PC-3 (cell line): ENCODE results near the gene TNFAIP8. TPM values are rescaled to one million over a fixed set of nuclear protein-coding genes. Genes with fewer than 3 reads are reported as not detected.
A peak's percentile ranks its signal among the peaks of the same experiment; 100 is the strongest.

Experiments
- ATAC-seq: fragments of 200-7000 bp; cut with Tn5 transposase; 2 replicates; pipeline ENCODE4 v1.9.1; 2020; ENCODE audit warnings: mild to moderate bottlenecking, moderate library complexity
- BruUV-seq: library from RNA; stranded (reverse); fragments of 400-500 nt; replicated peaks from 2 replicates; lab custom pipeline; 2021; lab: Mats Ljungman, UMichigan
- CTCF ChIA-PET: fragments of 300-600 bp; sonication (Branson Sonifier 250); formaldehyde crosslinking; loops from one replicate; lab custom pipeline; 2022; ENCODE audit warnings: antibody characterized with exemption; lab: Charles Lee
- POLR2A ChIA-PET: fragments of 300-600 bp; sonication (Branson Sonifier 250); formaldehyde crosslinking; loops from one replicate; lab custom pipeline; 2022; ENCODE audit warnings: antibody characterized with exemption; ENCODE audit not compliant: unreplicated experiment; lab: Charles Lee
- DNase-seq: peaks from one replicate; pipeline ENCODE4 v3.0.0-alpha.2; 2015
- H2AFZ ChIP-seq: fragments of 300-600 bp; sonication (generic); 2 replicates; pipeline ENCODE4 v1.6.0; 2016; ENCODE audit warnings: antibody characterized with exemption, low read length
- H3F3A ChIP-seq: fragments of 300-600 bp; sonication (generic); one replicate; pipeline ENCODE4 v1.6.0; 2017; ENCODE audit warnings: antibody characterized with exemption, low read length, control low read depth, mild to moderate bottlenecking; ENCODE audit not compliant: unreplicated experiment
- H3K27ac ChIP-seq: fragments of 300-600 bp; sonication (generic); 2 replicates; pipeline ENCODE4 v1.5.1; 2016; ENCODE audit warnings: mild to moderate bottlenecking, low read length
- H3K27me3 ChIP-seq: fragments of 300-600 bp; sonication (generic); 2 replicates; pipeline ENCODE4 v1.6.1; 2016; ENCODE audit warnings: low read length, mixed read lengths
- H3K36me3 ChIP-seq: fragments of 300-600 bp; sonication (generic); 2 replicates; pipeline ENCODE4 v1.6.1; 2016; ENCODE audit warnings: low read depth, mixed run types, low read length, mixed read lengths
- H3K4me1 ChIP-seq: fragments of 300-600 bp; sonication (generic); 2 replicates; pipeline ENCODE4 v1.5.1; 2016; ENCODE audit warnings: low read length; ENCODE audit not compliant: insufficient read depth
- H3K4me2 ChIP-seq: fragments of 300-600 bp; sonication (generic); 2 replicates; pipeline ENCODE4 v1.6.0; 2016; ENCODE audit warnings: low read length
- H3K4me3 ChIP-seq: fragments of 300-600 bp; sonication (generic); 2 replicates; pipeline ENCODE4 v1.5.1; 2016; ENCODE audit warnings: mild to moderate bottlenecking, low read length, mixed read lengths
- H3K79me2 ChIP-seq: fragments of 300-600 bp; sonication (generic); 2 replicates; pipeline ENCODE4 v1.6.1; 2017; ENCODE audit warnings: low read length, mixed read lengths
- H3K9ac ChIP-seq: fragments of 300-600 bp; sonication (generic); 2 replicates; pipeline ENCODE4 v1.6.0; 2016; ENCODE audit warnings: mild to moderate bottlenecking, low read length
- H3K9me2 ChIP-seq: fragments of 300-600 bp; sonication (generic); replicated peaks from 2 replicates; pipeline ENCODE4 v1.6.1; 2016; ENCODE audit warnings: mixed run types, low read length, mixed read lengths
- H3K9me3 ChIP-seq: fragments of 300-600 bp; sonication (generic); 2 replicates; pipeline ENCODE4 v1.6.1; 2016; ENCODE audit warnings: low read length, mixed read lengths
- H4K20me1 ChIP-seq: fragments of 300-600 bp; sonication (generic); 2 replicates; pipeline ENCODE4 v1.6.1; 2016; ENCODE audit warnings: low read length, mixed read lengths
- EZH2 ChIP-seq: fragments of 300-600 bp; sonication (generic); IDR thresholded peaks from one replicate; pipeline ENCODE4 v1.6.1; 2017; ENCODE audit warnings: antibody characterized with exemption, mild to moderate bottlenecking, low read length; ENCODE audit not compliant: unreplicated experiment
- EZH2phosphoT487 ChIP-seq: fragments of 300-600 bp; sonication (generic); IDR thresholded peaks from 2 replicates; pipeline ENCODE4 v1.6.1; 2018; ENCODE audit warnings: mild to moderate bottlenecking, antibody characterized with exemption, low read length, borderline replicate concordance
- intact Hi-C: fragments of 100-400 bp; cut with micrococcal nuclease; formaldehyde crosslinking; loops from 2 replicates; pipeline ENCODE4 v1.9.0; 2023
- total RNA-seq: library from RNA; depleted of rRNA; stranded (reverse); fragments of >200 nt; gene quantifications from 2 replicates; pipeline ENCODE4 v1.2.3, GENCODE V29; 2014
- TF ChIP-seq, protein P1 (sequence below): fragments of 300-600 bp; sonication (generic); conservative IDR thresholded peaks from 2 replicates; pipeline ENCODE4 v1.5.1; 2017; ENCODE audit warnings: antibody characterized with exemption, low read depth, mild to moderate bottlenecking, low read length

The TNFAIP8 gene
- total RNA-seq, 1 experiment from 2014 or later: 20.0 TPM

GRCh38 chr5:119322312-119322947 is 33.4 kb upstream of the TNFAIP8 start:
- ChIA-PET CTCF (no interaction called here), POLR2A (no interaction called here)
- no peak overlapping the region for H2AFZ ChIP-seq
- peak overlapping the region; percentile 77; the same call in 1 of the 2 replicates for H3K9ac ChIP-seq
- H3K4me1 ChIP-seq: peaks cover 39% of the 10 kb centered on the region
- DNase-seq (no peak), ATAC-seq (no peak)
- no peaks in the 10 kb centered on the region for H3K27me3 ChIP-seq
- no peak overlapping the region for H3K4me3 ChIP-seq
- H4K20me1 ChIP-seq: no peaks in the 10 kb centered on the region
- H3K36me3 ChIP-seq: no peaks in the 10 kb centered on the region
- TF ChIP-seq EZH2: no peak
- TF ChIP-seq, protein P1, sequence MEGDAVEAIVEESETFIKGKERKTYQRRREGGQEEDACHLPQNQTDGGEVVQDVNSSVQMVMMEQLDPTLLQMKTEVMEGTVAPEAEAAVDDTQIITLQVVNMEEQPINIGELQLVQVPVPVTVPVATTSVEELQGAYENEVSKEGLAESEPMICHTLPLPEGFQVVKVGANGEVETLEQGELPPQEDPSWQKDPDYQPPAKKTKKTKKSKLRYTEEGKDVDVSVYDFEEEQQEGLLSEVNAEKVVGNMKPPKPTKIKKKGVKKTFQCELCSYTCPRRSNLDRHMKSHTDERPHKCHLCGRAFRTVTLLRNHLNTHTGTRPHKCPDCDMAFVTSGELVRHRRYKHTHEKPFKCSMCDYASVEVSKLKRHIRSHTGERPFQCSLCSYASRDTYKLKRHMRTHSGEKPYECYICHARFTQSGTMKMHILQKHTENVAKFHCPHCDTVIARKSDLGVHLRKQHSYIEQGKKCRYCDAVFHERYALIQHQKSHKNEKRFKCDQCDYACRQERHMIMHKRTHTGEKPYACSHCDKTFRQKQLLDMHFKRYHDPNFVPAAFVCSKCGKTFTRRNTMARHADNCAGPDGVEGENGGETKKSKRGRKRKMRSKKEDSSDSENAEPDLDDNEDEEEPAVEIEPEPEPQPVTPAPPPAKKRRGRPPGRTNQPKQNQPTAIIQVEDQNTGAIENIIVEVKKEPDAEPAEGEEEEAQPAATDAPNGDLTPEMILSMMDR: no peak
- TF ChIP-seq EZH2phosphoT487: no peak
- peaks cover 12% of the 10 kb centered on the region for H3F3A ChIP-seq
- peak overlapping the region; percentile 97 for H3K27ac ChIP-seq
- intact Hi-C loops: loop anchor here (5.0 kb wide), 1 partner anchor 35 kb away; the partner anchor contains the start of gene TNFAIP8
- H3K9me3 ChIP-seq: no peaks in the 10 kb centered on the region
- no peaks in the 10 kb centered on the region for H3K9me2 ChIP-seq
- H3K79me2 ChIP-seq: peaks cover 6% of the 10 kb centered on the region; the same call in 1 of the 2 replicates
- BruUV-seq: no TSS peak
- 0 out of 2 replicates have a peak overlapping the region, but pooled peaks have one; percentile 73 for H3K4me2 ChIP-seq

DNA sequence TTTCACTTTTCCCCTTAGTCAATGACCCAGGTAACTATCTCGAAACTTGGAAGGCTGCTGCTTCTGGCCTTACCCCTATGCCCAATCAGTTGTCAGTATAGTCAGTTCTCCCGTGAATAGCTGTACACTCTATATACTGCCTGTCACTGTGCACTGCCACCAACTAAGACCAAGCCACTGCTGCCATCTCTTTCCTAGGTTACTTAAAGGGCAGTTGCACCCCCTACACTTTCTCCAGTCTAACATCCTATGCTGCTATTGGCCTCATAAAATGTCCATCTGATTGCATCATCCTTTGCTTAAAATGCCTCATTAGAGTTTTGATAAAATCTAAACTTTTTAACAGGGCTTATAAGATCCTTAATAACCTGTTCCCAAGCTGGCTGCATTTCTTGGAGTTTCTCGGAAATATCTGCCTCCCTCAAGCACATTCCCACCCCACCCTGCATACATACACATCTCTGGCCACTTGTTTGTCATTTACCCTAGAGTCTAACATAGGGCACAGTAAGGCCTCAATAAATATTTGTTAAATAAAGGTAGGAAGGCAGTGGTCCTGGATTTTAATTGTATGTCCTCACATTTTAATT is 32.8 kb upstream of the TNFAIP8 start:
- ChIA-PET CTCF (interaction anchor here (0.7 kb wide), 1 partner anchor 1127 kb away, joined by 5 read pairs; no protein-coding TSS in a partner anchor), POLR2A (no interaction called here)
- DNase-seq: no peak
- TF ChIP-seq, protein P1: no peak
- TF ChIP-seq EZH2phosphoT487 (no peak), EZH2 (no peak)
- H3K27me3 ChIP-seq: no peaks in the 10 kb centered on the region
- BruUV-seq: no TSS peak
- ATAC-seq: no peak
- peak overlapping the region; percentile 97 for H3K27ac ChIP-seq
- H3K4me2 ChIP-seq: peak overlapping the region; percentile 73
- peaks cover 39% of the 10 kb centered on the region for H3K4me1 ChIP-seq
- intact Hi-C loops: loop anchor here (5.0 kb wide), 1 partner anchor 34 kb away; the partner anchor contains the start of gene TNFAIP8
- H3K4me3 ChIP-seq: peak overlapping the region; percentile 46; the same call in 1 of the 2 replicates
- peak overlapping the region; percentile 77 for H3K9ac ChIP-seq
- H2AFZ ChIP-seq: 0 out of 2 replicates have a peak overlapping the region, but pooled peaks have one; percentile 46
- no peaks in the 10 kb centered on the region for H3K9me2 ChIP-seq
- H3F3A ChIP-seq: peaks cover 12% of the 10 kb centered on the region
- peaks cover 6% of the 10 kb centered on the region; the same call in 1 of the 2 replicates for H3K79me2 ChIP-seq
- no peaks in the 10 kb centered on the region for H3K36me3 ChIP-seq
- H3K9me3 ChIP-seq: no peaks in the 10 kb centered on the region
- H4K20me1 ChIP-seq: no peaks in the 10 kb centered on the region
